Astrocyte of the cerebellum (primary cell): ENCODE measurements around the gene NABP1.

ENCODE experiments used
- DNase-seq: peaks from one replicate; pipeline ENCODE4 v3.0.0-alpha.2; 2011; ENCODE audit warnings: low read depth
- H3K4me3 ChIP-seq: 2 replicates; pipeline ENCODE4 v1.5.1; 2011; ENCODE audit warnings: mild to moderate bottlenecking, low read depth, low read length, moderate library complexity
- CTCF ChIP-seq: IDR thresholded peaks from 2 replicates; pipeline ENCODE4 v1.5.1; 2012; ENCODE audit warnings: low read length, low read depth, moderate library complexity, mild to moderate bottlenecking; ENCODE audit errors: missing control alignments
- in situ Hi-C: cut with HindIII; loops from 2 replicates; pipeline ENCODE4 v1.10.0; 2017; ENCODE audit warnings: low sequenced_read_pairs

Gene NABP1

GRCh38 chr2:191688934-191689695, 11.2 kb downstream of the NABP1 start:
- no peak for TF ChIP-seq CTCF
- DNase-seq = peak; percentile 79
- in situ Hi-C loops = no loop called here
- H3K4me3 ChIP-seq = no peak overlapping the region

GRCh38 chr2:191690327-191690726, 12.4 kb downstream of the NABP1 start:
- TF ChIP-seq CTCF = no peak
- DNase-seq = no peak
- in situ Hi-C loops = no loop called here
- no peak overlapping the region for H3K4me3 ChIP-seq

GRCh38 chr2:191691016-191691735, 13.2 kb downstream of the NABP1 start:
- DNase-seq = peak; percentile 85
- no peak overlapping the region for H3K4me3 ChIP-seq
- peak; percentile 75 for TF ChIP-seq CTCF
- in situ Hi-C loops = no loop called here

- TF ChIP-seq CTCF = no peak
- in situ Hi-C loops = no loop called here
Observed at GRCh38 chr2:191691898-191692297, 14.0 kb downstream of the NABP1 start.

GRCh38 chr2:191692502-191693115, 14.7 kb downstream of the NABP1 start:
- no peak overlapping the region for H3K4me3 ChIP-seq
- in situ Hi-C loops = no loop called here
- no peak for TF ChIP-seq CTCF
- no peak for DNase-seq

More at GRCh38 chr2:191691898-191692297, 14.0 kb downstream of the NABP1 start:
- no peak overlapping the region for H3K4me3 ChIP-seq
- DNase-seq = no peak

GRCh38 chr2:191693166-191693565, 15.2 kb downstream of the NABP1 start:
- in situ Hi-C loops = no loop called here
- DNase-seq = no peak
- TF ChIP-seq CTCF = no peak
- no peak overlapping the region for H3K4me3 ChIP-seq
